Measurements from ENCODE around the gene HCFC1.

The HCFC1 gene

DNA sequence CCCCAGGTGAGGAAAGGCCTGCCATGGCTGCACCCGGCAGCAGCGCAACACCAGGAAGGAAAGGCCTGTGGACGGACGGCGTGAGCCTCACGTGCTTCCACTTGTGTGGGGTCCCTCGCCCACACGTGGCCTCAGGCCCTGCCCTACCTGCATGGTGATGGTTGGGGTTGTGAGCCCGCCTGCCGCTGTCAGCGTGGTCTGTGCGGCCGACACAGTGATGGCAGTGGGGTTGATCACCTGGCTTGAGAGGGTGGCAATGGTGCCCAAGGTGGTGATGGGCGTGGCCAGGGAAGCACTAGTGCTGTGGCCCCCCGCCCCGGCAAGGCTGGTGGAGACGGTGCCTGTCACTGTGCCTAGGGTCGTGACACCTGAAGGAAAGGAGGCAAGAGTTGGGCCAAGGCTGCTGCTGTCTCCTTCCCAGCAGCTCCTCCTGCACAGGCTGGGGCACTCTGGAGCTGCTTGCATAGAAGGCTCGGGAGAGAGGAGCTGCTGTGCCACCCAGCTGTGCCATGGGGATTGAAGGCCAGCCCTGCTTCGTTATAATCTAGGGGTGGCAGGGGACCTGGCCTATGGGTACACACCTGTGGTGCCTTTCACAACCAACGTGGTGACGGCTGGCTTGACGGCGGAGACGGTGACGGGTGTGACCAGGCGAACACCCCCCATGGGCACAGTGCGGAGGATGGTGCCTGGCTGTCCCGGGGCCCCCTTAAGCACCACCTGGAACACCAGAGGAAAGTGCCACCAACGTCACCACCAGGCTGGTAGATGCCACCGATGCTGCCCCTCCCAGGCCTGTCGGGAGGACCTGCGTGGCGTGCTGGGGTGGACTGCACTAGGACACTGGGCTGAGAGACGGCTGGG lies 15.3 kb downstream of the HCFC1 start:
- no peak for DNase-seq

DNA sequence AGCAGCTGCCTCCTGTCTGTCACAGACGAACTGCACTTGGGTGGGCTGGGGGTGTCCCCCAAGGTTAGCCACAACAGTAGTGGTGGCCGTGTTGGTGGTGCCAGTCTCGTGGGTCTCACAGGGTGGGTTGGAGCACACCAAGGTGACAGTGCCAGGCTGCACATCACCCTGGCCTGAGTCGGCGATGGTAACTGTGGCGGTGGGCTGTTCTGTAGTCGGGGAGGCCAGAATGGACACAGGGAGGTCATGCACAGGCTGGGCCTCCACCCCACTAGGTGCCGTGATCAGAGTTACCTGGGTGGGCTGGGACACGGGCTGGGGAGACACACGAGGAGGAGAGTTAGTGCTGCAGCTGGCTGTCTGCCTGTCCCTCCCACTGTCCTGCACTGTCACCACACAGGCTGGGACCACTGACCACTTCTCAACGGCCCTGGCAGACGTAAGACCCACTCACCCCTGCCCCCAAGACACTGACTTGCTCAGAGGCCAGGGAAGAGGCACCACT lies 16.3 kb downstream of the HCFC1 start:
- no peak for DNase-seq

DNA sequence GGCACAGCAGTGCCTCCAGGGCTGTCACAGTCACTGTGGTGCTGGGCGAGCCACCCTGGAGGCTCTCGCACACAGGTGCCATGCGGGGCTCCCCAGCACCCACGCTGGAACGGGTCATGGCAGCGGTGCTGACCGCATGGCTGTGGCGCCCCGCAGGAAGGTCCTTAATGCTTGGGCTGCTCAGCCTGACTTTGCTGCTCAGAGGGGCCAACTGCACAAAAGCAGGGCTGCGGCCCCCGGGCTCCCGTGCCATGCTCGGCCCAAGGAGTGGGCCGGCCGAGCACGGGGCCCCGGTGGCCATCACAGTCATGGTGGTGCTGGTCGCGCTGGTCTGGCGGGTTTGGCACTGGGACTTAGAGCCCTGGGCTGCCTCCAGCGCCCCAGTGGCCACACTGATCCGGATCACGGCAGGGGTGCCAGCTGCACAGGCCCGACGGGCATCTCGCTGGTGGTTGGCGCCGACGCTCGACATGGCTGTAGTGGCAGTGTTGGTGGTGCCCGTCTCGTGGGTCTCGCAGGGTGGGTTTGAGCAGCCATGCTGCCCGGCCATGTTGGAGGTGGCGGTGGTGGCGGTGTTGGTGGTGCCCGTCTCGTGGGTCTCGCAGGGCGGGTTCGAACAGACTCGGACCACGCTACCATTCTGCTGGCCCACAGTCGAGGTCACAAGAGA lies 16.9 kb downstream of the HCFC1 start:
- DNase-seq, result no peak

DNA sequence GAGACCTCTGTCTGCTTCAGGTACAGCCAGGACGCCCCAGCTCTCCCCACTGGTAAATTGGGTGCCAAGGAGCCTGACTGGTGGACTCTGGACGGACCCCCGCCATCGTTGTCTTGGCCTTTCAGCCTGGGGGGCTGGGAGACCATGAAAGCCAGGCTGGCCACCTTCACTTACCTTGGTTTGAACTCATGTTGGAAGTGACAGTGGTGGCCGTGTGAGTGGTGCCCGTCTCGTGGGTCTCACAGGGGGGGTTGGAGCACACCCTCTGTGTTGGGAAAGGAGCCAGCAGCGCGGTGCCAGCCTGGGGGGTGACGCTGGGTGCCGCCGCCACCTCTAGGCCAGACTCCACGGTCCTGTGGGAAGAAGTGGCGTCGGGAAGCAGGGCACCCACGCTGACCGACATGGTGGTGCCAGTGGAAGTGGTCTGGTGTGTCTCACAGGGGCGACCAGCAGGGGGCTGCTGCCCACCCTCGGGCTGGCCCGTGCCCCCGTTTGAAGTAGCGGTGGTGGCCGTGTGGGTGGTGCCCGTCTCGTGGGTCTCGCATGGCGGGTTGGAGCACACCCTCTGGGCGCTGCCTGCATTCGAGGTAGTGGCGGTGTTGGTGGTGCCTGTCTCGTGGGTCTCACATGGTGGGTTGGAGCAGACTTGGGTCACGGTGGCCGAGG lies 17.6 kb downstream of the HCFC1 start:
- no peak for DNase-seq

DNA sequence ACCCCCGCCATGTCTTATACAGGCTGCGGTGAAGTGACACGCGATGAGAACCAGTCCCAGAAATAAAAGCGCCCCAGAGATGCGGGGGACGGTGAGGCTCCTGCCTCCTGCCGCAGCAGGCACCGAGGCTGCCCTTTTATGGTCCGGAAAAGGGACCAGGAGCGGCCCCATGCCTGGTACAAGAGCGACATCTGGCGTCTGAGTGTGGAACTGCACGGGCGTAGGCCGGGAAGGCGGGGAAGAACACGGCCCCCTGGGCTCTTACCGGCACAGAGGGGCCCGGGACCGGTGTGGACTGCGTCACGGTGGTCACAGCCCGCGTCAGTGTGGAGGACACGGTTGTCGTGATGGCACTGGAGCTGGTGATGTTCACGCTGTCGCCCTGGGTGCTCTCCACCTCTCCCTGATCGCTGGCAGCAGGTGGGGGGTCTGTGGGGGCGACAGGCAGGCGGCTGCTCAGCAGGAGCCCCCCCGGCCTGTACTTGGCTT lies 18.2 kb downstream of the HCFC1 start:
- DNase-seq, result peak; percentile 77 to 91

DNA sequence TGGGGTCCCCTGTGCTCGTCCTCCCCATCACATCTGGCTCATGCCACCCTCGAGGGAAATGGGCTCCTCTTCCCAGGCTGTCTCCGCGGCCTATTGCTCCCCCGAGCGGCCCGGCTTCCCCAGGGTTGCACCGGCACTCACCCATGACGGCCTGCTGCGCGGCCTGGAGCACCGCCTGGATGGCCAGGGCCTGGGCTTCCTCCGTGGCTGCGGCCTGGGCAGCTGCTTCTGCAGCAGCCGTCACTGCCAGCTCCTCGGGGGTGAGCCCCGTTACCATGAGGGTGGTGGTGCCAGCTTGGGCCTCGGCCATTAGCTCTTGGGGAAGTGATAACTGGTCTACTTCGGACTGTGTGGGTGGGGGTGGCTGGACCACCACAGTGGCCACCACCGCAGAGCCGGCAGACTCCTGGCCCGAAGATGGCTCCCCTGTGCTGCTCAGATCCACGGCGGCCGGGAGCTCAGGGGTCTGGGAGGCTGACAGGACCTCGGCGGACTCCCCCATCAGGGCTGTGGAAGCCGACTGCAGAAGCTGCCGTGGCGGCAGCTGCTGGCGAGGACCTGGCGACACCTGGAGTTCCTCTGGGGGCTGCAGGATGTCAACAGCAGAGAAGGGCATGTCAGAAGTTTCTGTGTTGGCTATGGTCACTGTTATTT lies 19.1 kb downstream of the HCFC1 start:
- DNase-seq, result no peak

DNA sequence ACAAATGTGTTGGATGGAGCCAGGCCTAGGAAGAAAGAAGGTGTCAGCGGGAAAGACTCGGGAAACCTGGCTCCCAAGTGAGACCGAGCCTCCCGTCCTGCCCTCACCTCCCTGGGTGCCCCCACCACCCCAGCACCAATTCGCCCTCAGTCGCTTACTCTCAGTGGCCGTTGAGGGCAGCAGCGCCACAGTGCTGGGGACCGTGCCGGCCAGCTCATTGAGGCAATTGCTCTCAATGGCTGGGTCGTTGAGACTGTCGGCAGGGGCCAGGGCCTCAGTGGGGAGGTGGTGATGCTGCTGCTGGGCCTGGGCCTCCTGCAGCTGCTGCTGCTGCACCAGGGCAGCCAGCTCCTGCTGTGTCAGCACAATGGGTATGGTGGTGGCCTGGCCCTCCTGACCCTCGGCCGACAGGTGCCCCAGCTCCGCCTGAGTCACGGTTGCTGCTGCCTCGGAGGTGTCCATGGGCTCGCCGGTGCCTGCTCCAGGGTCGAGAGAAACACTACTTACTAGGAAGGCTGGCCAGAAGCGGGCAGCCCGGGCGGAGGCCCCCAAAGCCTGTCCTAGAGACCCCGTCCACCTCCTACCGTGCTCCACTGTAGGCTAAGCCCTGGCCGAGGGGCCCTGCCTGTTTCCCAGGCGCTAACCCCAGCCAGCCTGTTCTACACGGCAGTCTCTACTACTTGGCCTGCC lies 19.8 kb downstream of the HCFC1 start:
- no peak for DNase-seq

DNA sequence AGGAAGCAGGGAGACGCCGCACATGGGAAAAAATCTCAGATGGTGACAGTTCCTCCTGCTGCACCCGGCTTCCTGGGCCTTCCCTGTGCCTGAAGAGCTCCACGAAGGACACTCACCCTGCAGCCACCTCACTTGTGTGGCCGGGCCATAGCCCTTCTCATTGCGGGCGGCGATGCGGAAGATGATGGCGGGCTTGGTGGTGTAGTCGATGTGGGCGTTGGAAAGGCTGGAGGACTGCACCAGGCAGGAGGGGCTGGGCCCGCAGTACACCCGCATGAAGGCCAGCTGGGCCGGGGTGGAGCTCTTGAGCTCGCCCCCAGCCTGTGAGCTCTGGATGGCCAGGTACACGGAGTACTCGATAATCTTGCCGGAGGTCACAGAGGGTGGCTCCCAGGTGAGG lies 21.5 kb downstream of the HCFC1 start:
- no peak for DNase-seq

DNA sequence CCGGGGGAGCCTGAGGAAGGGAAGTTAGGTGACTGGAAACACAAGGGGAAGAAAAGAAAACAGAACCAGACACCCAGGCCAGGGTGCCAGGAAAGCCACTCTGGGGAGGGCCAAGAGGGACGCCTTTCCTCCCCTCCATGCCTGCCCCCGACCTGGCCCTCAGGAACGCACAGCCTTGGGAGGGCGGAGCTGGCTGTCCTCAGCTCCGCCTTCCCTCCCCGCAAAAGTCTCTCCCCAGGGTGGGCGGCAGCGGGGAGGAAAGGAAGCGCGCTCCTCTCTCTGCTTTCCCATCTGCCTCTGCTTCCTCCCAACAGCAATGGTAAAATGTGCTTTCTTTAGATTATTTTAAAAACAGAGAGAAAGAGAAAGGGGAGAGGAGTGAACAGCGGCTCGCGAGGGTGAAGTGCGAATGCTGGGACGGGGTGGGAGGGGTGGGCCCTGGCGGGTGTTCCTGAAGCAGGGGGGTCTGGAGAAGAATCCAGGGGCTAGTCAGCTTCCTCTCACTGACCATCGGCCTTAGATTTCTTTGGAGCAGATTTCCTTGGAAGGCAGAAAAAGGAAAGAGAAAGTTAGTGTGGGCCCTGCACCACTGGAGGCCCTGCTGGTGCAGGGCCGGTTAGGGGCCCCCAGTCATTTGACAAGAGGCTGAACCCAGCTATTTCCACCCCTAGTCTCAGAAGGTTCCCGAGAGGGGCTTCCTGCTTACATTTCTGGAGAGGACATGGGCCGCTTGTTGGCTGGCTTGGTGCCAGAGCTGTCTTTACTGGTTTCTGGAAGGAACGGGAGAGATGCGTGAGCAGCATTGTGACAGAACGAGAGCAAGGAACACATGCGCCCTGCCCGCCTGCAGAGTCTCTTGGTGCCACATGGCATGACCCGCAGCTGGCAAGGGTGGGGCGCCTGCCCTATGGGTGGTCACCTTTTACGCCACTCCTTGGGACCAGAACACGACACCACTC lies 22.5 kb downstream of the HCFC1 start:
- no peak for DNase-seq

DNA sequence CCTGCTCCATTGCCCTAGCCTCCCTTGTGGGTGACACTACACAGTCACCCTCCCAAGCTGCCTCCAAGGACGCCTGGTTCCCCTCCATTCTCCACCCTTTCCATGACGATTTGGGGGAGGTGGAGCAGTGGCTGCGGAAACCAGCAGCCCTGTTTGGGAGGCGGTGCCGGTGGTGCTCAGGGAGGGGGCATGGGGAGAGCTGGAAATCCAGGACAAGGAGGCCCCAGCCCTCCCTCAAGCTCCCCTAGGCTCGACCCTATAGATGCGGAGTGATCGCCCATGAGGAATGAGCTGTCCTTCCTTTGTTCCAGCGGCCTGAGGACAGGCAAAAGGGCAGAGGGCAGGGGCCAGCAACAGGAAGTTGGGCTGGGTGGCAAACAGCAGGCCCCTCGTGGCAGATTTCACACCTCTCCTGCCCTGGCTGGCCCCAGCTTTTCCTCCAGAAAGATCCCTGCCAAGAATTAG lies 23.6 kb downstream of the HCFC1 start:
- DNase-seq, result no peak

DNA sequence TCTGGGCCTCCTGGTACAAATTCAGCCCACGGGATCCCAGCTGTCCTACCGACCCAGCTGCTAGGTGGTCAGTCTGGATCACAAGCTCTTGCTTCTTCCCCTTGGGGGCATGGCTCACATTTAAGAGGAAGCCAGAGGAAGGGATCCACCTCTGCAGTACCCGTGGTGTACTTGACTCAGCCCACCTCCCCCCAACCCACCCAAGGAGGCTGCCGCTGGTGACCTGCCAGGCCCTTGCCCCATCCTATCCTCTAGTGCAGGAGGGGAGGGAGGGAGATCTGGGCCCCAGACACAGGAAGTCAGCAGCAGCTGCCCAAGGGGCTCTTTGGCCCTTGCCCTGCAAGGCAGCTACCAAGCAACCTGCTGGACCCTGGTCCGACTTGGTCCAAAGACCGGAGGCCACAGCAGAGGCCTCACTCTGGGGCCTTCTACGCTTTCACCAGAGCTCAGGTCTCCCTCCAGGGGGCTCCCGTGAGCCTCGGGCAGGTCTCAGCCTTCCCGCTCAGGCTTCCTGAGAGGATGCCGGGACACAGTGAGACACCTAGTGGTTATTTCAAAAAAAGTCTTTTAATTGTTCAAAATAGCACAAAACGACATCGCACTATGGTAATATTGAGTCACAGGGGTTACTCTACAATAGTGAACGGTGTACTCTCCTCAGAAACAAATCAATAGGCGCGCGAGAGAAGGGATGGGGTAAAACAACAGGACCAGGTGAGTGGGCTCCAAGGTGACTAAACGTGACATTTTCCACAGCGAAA lies 24.4 kb downstream of the HCFC1 start:
- peak; percentile 67 to 81 for DNase-seq

DNA sequence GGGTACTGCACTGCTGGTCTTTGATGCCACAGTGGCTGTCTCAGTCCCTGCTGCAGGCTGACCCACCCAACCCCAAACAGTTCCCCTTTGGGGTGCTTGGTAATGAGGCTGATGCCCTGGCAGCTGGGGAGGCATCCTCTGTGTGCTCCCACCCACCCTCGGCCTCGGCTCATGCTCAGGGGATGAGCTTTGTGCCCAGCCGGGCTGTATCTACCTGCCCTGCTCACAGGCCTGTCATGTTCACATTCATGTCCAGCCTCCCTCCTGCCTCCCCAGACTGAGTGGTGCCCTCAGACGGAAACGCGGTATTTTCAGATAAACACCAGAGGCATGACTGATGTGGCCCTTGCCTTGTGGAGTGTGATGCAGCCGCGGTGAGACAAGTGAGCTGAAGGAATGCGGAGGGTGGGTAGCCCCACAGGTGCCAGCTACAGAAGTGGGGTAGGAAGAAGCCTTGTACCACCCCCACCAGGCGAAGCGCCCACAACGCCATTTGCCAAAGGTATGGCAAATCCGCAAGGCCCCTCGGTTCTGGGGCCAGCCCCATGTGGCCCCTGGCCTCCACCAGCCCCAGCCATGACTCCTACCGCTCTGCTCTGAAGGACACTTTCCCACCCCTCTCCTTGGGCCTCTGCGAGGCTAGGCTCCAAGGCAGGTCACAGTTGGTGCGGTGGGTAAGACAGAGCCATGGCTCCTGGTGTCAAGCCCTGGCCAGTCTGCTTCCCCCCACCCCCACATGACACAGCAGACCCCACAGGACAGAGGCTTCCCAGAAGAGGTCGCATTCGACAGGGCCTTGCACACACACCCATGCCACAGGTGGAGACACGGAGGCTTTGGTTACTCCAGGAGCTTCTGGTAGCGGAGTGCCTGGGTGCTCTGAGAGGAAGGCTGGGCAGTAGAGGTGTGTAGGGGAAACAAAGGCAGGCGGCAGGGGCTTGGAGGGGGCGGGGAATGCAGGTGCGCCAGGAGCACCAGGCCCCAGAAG lies 25.4 kb downstream of the HCFC1 start:
- DNase-seq, result no peak

DNA sequence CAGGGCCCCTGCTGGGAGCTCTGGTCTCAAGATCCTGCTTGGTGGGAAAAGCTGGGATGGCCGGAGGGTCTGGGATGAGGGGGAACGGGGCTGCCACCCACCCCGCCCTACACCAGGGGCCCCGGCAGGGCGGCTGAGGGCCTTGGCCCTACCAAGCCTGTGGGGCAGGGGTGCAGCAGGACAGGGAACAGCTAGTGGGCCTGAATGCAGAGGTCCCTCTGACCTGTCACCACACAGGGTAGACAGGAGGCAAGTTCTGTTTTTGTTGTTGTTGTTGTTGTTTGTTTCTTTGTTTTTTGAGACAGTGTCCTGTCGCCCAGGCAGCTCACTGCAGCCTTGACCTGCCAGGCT lies 26.8 kb downstream of the HCFC1 start:
- DNase-seq, result no peak

DNA sequence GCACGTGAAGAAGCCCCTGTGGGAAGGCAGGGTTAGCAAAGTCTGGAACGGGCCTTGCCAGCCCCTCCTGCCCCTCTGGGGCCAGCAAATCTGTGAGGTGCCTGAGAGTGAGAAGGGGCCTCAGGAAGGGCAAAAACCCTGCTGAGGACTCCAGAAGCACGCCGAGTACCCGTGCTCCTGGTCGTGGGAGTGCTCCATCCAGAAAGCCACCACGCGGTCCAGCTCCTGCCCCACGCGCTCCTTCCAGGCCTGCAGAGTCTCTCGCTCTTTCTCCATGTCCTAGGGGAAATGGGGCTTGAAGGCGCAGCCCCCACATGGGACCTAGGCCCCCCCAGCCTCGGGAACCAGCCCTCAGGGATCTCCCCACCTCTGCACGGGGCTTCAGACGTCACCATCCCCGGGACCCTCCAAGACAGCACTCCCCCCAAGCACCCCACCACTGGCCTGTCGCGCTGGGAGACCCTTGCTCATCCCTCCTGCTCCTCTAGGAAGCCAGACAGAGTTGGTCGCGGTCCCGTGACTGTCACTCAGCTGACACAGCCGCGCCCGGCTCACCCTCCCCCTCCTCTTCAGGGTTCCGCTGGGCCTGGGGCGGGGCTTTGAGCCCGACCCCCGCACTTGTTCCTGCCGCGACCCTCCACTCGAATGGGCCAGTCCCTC lies 27.3 kb downstream of the HCFC1 start, which contains the start of gene RENBP:
Gene RENBP, minus strand, starts transcription at position 504 of the 660 bp plus-strand sequence. Its CDS starts 33 bp downstream, at position 471.
- no peak for DNase-seq

DNA sequence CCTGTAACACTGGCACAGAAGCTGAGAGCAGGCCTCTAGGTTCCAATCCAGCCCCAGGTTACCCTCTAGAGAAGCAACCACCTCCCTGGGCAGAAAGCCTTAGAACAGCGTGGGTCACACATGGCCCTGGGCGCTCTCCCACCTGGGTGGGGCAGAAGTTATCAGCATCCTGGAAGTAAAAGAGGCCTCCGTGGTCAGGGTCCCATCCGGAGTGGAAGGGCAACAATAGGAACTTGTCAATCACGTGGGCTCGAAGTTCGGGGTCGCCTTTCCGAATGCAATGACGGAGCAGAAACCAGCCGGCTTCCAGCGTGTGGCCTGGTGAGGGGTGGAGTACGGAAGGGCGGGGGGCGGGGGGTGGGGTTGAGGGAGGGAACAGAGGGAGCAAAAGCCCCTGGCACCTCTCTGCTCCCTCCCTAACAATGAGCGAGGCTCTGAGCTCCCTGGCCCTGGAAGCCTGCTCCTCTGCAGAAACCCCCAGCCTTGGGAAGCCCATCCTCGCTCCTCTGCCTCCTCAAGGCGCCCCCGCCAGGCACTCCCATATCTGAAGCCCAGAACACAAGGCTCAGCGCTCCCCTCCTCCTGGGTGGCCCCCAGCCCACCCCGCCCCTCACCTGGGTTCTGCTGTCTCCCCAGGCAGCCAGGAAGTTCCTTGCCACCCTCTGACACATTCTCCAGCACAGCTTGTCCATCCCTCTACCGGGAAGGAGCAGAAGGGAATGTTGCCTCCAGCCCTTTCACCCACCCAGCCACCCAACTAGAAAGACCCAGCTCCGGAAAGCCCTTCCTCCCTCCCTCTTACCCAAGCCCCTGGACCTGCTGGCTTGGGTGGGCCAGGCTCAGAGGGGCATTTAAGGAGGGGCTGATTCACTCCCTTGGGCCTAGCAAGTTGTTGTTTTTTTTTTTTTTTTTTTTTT lies 30.0 kb downstream of the HCFC1 start:
- DNase-seq, result no peak

DNA sequence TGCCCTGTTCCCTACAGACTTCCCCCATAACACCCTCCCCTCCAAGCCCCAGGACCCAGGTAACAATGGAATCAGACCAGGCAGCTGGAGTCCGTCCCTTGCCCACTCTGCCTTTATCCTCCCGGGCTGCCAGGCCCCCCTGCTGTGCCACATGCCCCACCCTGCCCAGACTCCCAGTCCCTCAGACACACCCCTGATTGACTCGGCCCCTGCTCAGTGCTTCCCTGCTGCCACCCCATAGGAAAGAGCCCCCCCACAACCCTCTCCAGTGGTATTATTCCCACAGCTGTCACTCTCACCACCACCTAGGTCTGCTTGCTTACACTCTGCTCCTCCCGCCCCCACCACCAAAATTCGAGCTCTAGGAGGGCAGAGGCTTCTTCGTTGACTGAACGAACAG lies 32.0 kb downstream of the HCFC1 start:
- DNase-seq, result no peak

DNA sequence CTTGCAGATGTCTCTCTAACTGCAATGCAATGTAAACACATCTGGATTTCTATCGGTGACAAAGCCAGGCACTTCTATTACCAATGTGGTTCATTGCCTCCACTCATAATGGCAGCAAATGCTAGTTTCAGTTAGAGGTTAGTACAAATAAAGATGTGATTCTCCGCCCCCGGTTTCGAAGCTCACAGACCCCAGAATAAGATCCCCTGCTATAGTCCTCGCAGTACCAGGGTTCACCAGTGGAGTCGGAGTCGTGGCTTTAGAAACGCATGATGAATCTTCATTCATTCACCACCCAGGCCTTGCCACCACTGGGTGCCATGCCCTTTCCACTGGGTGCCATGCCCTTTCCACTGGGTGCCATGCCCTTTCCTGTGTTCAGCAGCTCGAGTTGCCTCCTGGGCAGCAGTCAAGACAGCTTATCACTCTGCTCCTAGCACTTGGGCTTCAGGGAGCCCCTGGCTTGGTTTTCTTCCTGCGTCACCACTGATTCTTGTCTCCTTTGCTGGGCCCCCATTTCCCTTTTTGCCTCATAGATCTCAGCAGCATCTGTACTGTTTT lies 33.3 kb downstream of the HCFC1 start:
- no peak for DNase-seq

All from stimulated activated CD4-positive, alpha-beta T cell treated with anti-CD3 and anti-CD28 coated beads, Interleukin-2, amount 100 ng/mL, for 48 hours (primary cell).